Choroid plexus epithelial cell (primary cell): Measurements from ENCODE around the gene PAX9.
"Not testable (repeated sequence)": the region's sequence is repeated elsewhere in the genome, so short reads cannot be mapped to it uniquely, and the experiment has no call there.

Experiments
- DNase-seq: peaks from one replicate; pipeline ENCODE4 v3.0.0-alpha.2; 2010; ENCODE audit warnings: low read depth
- H3K4me3 ChIP-seq: 2 replicates; pipeline ENCODE4 v1.5.1; 2011; ENCODE audit warnings: low read depth, mild to moderate bottlenecking, control low read depth, low read length, moderate library complexity
- TF ChIP-seq, protein P1 (sequence below): conservative IDR thresholded peaks from 2 replicates; pipeline ENCODE4 v1.5.1; 2011; ENCODE audit warnings: low read depth, mild to moderate bottlenecking, control low read depth, inconsistent platforms, low read length, moderate library complexity

Gene PAX9

DNA sequence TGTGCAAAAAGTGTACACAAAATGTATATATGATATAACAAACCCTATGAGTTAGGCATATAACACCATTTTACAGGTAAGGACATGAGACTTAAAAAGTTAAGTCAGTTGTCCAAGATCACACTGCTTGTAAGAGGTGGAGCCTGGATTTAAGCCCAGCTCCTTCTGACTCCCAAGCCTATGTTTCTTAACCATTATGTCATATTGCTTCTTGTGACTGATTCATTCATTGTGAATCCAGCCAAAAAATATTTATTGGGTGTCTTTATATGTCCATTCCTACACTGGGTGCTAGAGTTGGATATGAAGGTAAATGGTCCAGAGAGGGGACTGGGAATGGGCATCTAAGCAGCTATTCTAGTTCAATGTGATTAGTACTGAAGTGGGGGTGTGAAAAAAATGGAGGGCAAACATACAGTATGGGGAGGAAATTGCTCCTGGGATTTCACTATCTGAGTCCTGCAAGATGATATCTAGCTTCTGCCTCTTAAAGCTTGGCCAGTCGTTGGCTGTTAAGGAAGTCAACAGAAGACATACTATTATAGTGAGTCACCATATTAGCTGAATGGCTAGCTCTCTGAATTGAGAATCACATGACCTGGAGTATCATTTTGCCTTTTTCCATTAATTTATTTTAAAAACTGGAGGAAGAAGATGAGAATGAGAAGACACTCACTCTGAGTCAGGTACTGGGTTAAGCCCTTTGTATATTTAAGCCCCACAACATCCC is 28.8 kb downstream of the PAX9 start:
- peak; percentile 18 for DNase-seq
- TF ChIP-seq, protein P1, sequence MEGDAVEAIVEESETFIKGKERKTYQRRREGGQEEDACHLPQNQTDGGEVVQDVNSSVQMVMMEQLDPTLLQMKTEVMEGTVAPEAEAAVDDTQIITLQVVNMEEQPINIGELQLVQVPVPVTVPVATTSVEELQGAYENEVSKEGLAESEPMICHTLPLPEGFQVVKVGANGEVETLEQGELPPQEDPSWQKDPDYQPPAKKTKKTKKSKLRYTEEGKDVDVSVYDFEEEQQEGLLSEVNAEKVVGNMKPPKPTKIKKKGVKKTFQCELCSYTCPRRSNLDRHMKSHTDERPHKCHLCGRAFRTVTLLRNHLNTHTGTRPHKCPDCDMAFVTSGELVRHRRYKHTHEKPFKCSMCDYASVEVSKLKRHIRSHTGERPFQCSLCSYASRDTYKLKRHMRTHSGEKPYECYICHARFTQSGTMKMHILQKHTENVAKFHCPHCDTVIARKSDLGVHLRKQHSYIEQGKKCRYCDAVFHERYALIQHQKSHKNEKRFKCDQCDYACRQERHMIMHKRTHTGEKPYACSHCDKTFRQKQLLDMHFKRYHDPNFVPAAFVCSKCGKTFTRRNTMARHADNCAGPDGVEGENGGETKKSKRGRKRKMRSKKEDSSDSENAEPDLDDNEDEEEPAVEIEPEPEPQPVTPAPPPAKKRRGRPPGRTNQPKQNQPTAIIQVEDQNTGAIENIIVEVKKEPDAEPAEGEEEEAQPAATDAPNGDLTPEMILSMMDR, result no peak
- H3K4me3 ChIP-seq, result no peak overlapping the region

GRCh38 chr14:36699420-36699819 is 37.8 kb downstream of the PAX9 start:
- DNase-seq, H3K4me3 ChIP-seq: not testable (repeated sequence)

DNA sequence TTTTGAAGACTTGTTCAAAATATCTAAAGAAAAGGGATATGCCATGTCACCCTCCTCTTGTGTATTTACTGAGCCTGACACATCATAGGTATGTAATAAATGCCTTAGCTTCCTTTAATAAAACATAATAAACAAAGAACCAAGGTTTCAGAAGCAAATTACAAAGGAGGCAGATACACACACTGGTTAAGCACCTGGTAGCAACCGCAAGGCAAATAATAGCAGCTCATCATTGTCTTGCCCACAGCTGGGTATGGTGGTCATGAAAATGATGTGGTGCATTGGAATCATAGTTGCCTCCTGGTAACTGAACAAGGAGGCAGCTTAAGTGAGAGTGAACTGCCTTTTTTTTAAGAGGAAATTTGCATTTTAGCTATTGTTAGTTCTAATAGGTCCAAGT is 39.0 kb downstream of the PAX9 start:
- TF ChIP-seq, protein P1, result no peak
- no peak for DNase-seq
- no peak overlapping the region for H3K4me3 ChIP-seq

DNA sequence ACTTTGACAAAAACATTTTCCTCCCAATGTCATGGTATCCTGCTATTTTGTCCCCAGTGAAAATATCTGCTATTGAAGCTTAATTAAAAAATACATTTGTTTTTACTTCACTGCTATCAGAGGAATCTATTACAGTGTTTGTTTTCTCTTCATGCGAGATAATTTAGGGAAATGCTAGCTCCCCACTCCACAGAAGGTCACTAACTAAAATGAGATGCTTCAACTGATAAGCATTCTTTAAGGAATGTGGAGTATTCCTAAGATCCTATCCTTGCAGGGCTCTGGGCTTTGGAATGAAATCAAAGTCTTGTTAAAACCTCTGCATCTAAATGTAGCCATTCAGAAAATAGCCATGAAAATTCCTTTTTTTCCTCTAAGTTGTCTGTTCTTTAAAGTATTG is 39.5 kb downstream of the PAX9 start:
- TF ChIP-seq, protein P1, result no peak
- no peak overlapping the region for H3K4me3 ChIP-seq
- no peak for DNase-seq

GRCh38 chr14:36702474-36702873 is 40.8 kb downstream of the PAX9 start:
- DNase-seq, result no peak
- no peak overlapping the region for H3K4me3 ChIP-seq
- TF ChIP-seq, protein P1, result no peak

- no peak for DNase-seq
- TF ChIP-seq, protein P1, result no peak
- H3K4me3 ChIP-seq, result no peak overlapping the region
These were observed 45.9 kb downstream of the PAX9 start for GRCh38 chr14:36707570-36707969.

DNA sequence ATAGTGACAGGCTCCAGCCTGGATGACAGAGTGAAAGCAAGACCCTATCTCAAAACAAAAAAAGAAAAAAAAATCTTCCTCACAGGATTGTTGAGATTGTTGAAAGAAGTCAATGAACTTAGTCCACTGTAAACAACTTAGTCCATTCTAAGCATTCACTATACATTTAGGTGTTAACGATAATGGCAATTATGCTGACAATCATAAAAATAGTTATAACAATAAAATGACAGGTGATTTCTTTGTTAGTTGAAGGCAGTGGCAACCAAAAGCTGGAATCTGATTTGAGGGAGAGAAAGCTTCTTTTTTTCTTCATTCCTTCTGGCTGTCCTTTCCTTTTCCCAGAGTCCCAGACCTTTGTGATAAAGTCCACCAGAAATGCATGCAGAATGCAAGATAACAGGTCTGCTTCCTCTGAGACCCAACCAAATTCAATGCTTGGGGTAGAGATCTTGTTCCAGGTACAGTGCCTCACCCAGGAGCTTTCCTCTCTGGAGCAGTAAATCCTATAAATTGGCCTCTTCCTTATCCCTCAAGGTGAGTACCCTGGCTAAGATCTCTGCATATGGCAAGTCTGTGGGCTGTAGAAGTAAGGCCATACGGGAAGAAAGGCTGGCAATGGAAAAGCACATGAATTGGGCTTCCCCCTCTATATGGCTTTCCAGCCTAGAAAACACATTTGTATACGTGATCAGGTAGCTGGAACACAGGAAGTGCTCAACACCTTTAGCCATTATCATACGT is 52.5 kb downstream of the PAX9 start:
- TF ChIP-seq, protein P1, result no peak
- H3K4me3 ChIP-seq, result no peak overlapping the region
- no peak for DNase-seq
